HG03196 (cell line): ENCODE data around the gene UNC45A.
"Not testable (repeated sequence)": the region's sequence is repeated elsewhere in the genome, so short reads cannot be mapped to it uniquely, and the experiment has no call there.

Source experiments
- ATAC-seq: cut with Tn5 transposase; IDR thresholded peaks from one replicate; pipeline ENCODE4 v1.9.1; 2021; ENCODE audit not compliant: unreplicated experiment

The UNC45A gene

GRCh38 chr15:90902840-90903732 is 32.0 kb upstream of the UNC45A start, which contains the start of gene MAN2A2:
TSS of gene MAN2A2 (plus strand) at chr15:90903302. CDS start at chr15:90904208, 906 bp downstream.
- peak; percentile 63 for ATAC-seq

- ATAC-seq, result no peak
Measured at GRCh38 chr15:90903733-90904536, 31.1 kb upstream of the UNC45A start.

GRCh38 chr15:90904746-90905145 is 30.3 kb upstream of the UNC45A start:
- no peak for ATAC-seq

GRCh38 chr15:90905306-90906180 is 29.5 kb upstream of the UNC45A start:
- no peak for ATAC-seq

- no peak for ATAC-seq
Measured at GRCh38 chr15:90906181-90906849, 28.8 kb upstream of the UNC45A start.

- ATAC-seq, result no peak
Measured at GRCh38 chr15:90907051-90907660, 27.9 kb upstream of the UNC45A start.

GRCh38 chr15:90907838-90908507 is 27.1 kb upstream of the UNC45A start:
- no peak for ATAC-seq

- ATAC-seq, result not testable (repeated sequence)
Measured at GRCh38 chr15:90909449-90909848, 25.6 kb upstream of the UNC45A start.

GRCh38 chr15:90909976-90910375 is 25.1 kb upstream of the UNC45A start:
- no peak for ATAC-seq

GRCh38 chr15:90910441-90911301 is 24.4 kb upstream of the UNC45A start:
- no peak for ATAC-seq

GRCh38 chr15:90911302-90911623 is 23.8 kb upstream of the UNC45A start:
- ATAC-seq, result no peak

GRCh38 chr15:90911906-90912769 is 22.9 kb upstream of the UNC45A start:
- ATAC-seq, result no peak

GRCh38 chr15:90912770-90913075 is 22.4 kb upstream of the UNC45A start:
- no peak for ATAC-seq

GRCh38 chr15:90913398-90913944 is 21.6 kb upstream of the UNC45A start:
- ATAC-seq, result no peak

- no peak for ATAC-seq
Measured at GRCh38 chr15:90914305-90915080, 20.6 kb upstream of the UNC45A start.

GRCh38 chr15:90915216-90915807 is 19.8 kb upstream of the UNC45A start:
- no peak for ATAC-seq
